ENCODE measurements around the gene C4orf33. TPM values are rescaled to one million over a fixed set of nuclear protein-coding genes. Genes with fewer than 3 reads are reported as not detected.

The C4orf33 gene
- total RNA-seq, 3 donors from 2014 or later: 2.1 to 2.8 (median 2.8) TPM

- ATAC-seq (no peak), DNase-seq (no peak)
- H3K4me3 Mint-ChIP-seq: no peak overlapping the region
- H3K27me3 Mint-ChIP-seq (ENCODE audit: low read depth): peaks cover 4% of the 10 kb centered on the region
- no peaks in the 10 kb centered on the region for H3K9me3 Mint-ChIP-seq
- no peaks in the 10 kb centered on the region for H3K36me3 Mint-ChIP-seq (ENCODE audit: insufficient read depth)
- H3K4me1 Mint-ChIP-seq (ENCODE audit: low read depth): no peaks in the 10 kb centered on the region
Measured at GRCh38 chr4:129145222-129145730, 49.3 kb downstream of the C4orf33 start.

GRCh38 chr4:129146639-129147038 is 50.7 kb downstream of the C4orf33 start:
- Mint-ChIP-seq H3K4me1 (ENCODE audit: low read depth) (no peaks in the 10 kb centered on the region), H3K27me3 (ENCODE audit: low read depth) (peaks cover 4% of the 10 kb centered on the region), H3K4me3 (no peak overlapping the region), H3K36me3 (ENCODE audit: insufficient read depth) (no peaks in the 10 kb centered on the region), H3K9me3 (no peaks in the 10 kb centered on the region)
- no peak for DNase-seq
- ATAC-seq: no peak

GRCh38 chr4:129148892-129149291 is 52.9 kb downstream of the C4orf33 start:
- no peak for ATAC-seq

GRCh38 chr4:129149906-129150305 is 54.0 kb downstream of the C4orf33 start:
- Mint-ChIP-seq H3K27me3 (ENCODE audit: low read depth) (peaks cover 6% of the 10 kb centered on the region), H3K9me3 (no peaks in the 10 kb centered on the region)
- no peak for ATAC-seq

More at GRCh38 chr4:129148892-129149291, 52.9 kb downstream of the C4orf33 start:
- Mint-ChIP-seq H3K4me1 (ENCODE audit: low read depth) (no peaks in the 10 kb centered on the region), H3K9me3 (no peaks in the 10 kb centered on the region), H3K27me3 (ENCODE audit: low read depth) (peaks cover 6% of the 10 kb centered on the region), H3K36me3 (ENCODE audit: insufficient read depth) (no peaks in the 10 kb centered on the region), H3K4me3 (no peak overlapping the region)
- no peak for DNase-seq

GRCh38 chr4:129152350-129152749 is 56.4 kb downstream of the C4orf33 start:
- DNase-seq: no peak
- H3K4me1 Mint-ChIP-seq (ENCODE audit: low read depth): no peaks in the 10 kb centered on the region
- no peak overlapping the region for H3K4me3 Mint-ChIP-seq
- H3K27me3 Mint-ChIP-seq (ENCODE audit: low read depth): peaks cover 6% of the 10 kb centered on the region
- no peaks in the 10 kb centered on the region for H3K36me3 Mint-ChIP-seq (ENCODE audit: insufficient read depth)
- no peaks in the 10 kb centered on the region for H3K9me3 Mint-ChIP-seq
- no peak for ATAC-seq

More at GRCh38 chr4:129149906-129150305, 54.0 kb downstream of the C4orf33 start:
- Mint-ChIP-seq H3K4me1 (ENCODE audit: low read depth) (no peaks in the 10 kb centered on the region), H3K36me3 (ENCODE audit: insufficient read depth) (no peaks in the 10 kb centered on the region), H3K4me3 (no peak overlapping the region)
- DNase-seq: no peak

- Mint-ChIP-seq H3K27me3 (ENCODE audit: low read depth) (peaks cover 3% of the 10 kb centered on the region), H3K36me3 (ENCODE audit: insufficient read depth) (no peaks in the 10 kb centered on the region), H3K4me3 (no peak overlapping the region)
Measured at GRCh38 chr4:129153700-129154099, 57.7 kb downstream of the C4orf33 start.

GRCh38 chr4:129162450-129162849 is 66.5 kb downstream of the C4orf33 start:
- no peaks in the 10 kb centered on the region for H3K9me3 Mint-ChIP-seq
- H3K4me3 Mint-ChIP-seq: no peak overlapping the region
- H3K36me3 Mint-ChIP-seq (ENCODE audit: insufficient read depth): no peaks in the 10 kb centered on the region
- ATAC-seq (no peak), DNase-seq (no peak)
- H3K27me3 Mint-ChIP-seq (ENCODE audit: low read depth): peaks cover 17% of the 10 kb centered on the region
- no peaks in the 10 kb centered on the region for H3K4me1 Mint-ChIP-seq (ENCODE audit: low read depth)

More at GRCh38 chr4:129153700-129154099, 57.7 kb downstream of the C4orf33 start:
- ATAC-seq: no peak
- Mint-ChIP-seq H3K4me1 (ENCODE audit: low read depth) (no peaks in the 10 kb centered on the region), H3K9me3 (no peaks in the 10 kb centered on the region)
- no peak for DNase-seq

- H3K9me3 Mint-ChIP-seq: no peaks in the 10 kb centered on the region
- DNase-seq (no peak), ATAC-seq (no peak)
- no peak overlapping the region for H3K4me3 Mint-ChIP-seq
- H3K4me1 Mint-ChIP-seq (ENCODE audit: low read depth): no peaks in the 10 kb centered on the region
- peaks cover 17% of the 10 kb centered on the region for H3K27me3 Mint-ChIP-seq (ENCODE audit: low read depth)
- no peaks in the 10 kb centered on the region for H3K36me3 Mint-ChIP-seq (ENCODE audit: insufficient read depth)
Measured at GRCh38 chr4:129163427-129163826, 67.5 kb downstream of the C4orf33 start.

- DNase-seq: no peak
- Mint-ChIP-seq H3K4me3 (no peak overlapping the region), H3K9me3 (no peaks in the 10 kb centered on the region), H3K36me3 (ENCODE audit: insufficient read depth) (no peaks in the 10 kb centered on the region), H3K27me3 (ENCODE audit: low read depth) (peaks cover 17% of the 10 kb centered on the region), H3K4me1 (ENCODE audit: low read depth) (no peaks in the 10 kb centered on the region)
- no peak for ATAC-seq
Measured at GRCh38 chr4:129164243-129164642, 68.3 kb downstream of the C4orf33 start.

Other genes with a start within 250 kb of the C4orf33 start
- 10 to 100 TPM; 10.8 to 13.1 (median 11.1) TPM for gene SCLT1, start 2.6 kb upstream of the C4orf33 start, total RNA-seq